Endothelial cell of umbilical vein (primary cell): ENCODE results near the gene CRISPLD2. TPM values are rescaled to one million over a fixed set of nuclear protein-coding genes. Genes with fewer than 3 reads are reported as not detected.

Experiments used
- BruUV-seq: library from RNA; stranded (reverse); fragments of 400-500 nt; replicated peaks from 2 replicates; lab custom pipeline; 2021; lab: Mats Ljungman, UMichigan
- CTCF ChIA-PET: fragments of 300-600, 350-600 bp; sonication (Branson Sonifier 250); formaldehyde crosslinking; loops from one replicate; lab custom pipeline; 2021; ENCODE audit warnings: antibody characterized with exemption, inconsistent platforms; lab: Charles Lee
- POLR2A ChIA-PET: fragments of 300-600, 350-600 bp; sonication (Branson Sonifier 250); formaldehyde crosslinking; loops from one replicate; lab custom pipeline; 2021; ENCODE audit warnings: antibody characterized with exemption, inconsistent platforms; lab: Charles Lee
- DNase-seq: peaks from one replicate; pipeline ENCODE4 v3.0.0-alpha.2; 2011; ENCODE audit warnings: low read depth, low spot score
- FAIRE-seq: peaks from 2 replicates; lab custom pipeline; 2011; peaks lifted over from hg19 to GRCh38; lab: Jason Lieb, UNC
- H2AFZ ChIP-seq: 2 replicates; pipeline ENCODE4 v1.6.0; 2012; ENCODE audit warnings: low read depth, low read length, control low read depth, inconsistent platforms
- H3K27ac ChIP-seq: 2 replicates; pipeline ENCODE4 v1.5.1; 2011; ENCODE audit warnings: low read depth, mild to moderate bottlenecking, control low read depth, low read length, moderate library complexity; ENCODE audit not compliant: insufficient read depth
- H3K27me3 ChIP-seq, 2 experiments: 2 replicates each; pipeline versions ENCODE4 v1.6.0 to v1.6.1; 2011; ENCODE audit warnings: low read length in 2 of 2, mixed read lengths in 1 of 2; ENCODE audit not compliant: control insufficient read depth in 2 of 2, insufficient read depth in 2 of 2
- H3K36me3 ChIP-seq, 2 experiments: 2 replicates in 1 of 2; 3 replicates in 1 of 2; pipeline ENCODE4 v1.5.1; 2011; ENCODE audit warnings: low read length in 2 of 2, mild to moderate bottlenecking in 1 of 2, moderate library complexity in 1 of 2; ENCODE audit not compliant: control insufficient read depth in 2 of 2, insufficient read depth in 2 of 2; ENCODE audit errors: extremely low read depth in 1 of 2
- H3K4me1 ChIP-seq: 3 replicates; pipeline ENCODE4 v1.5.1; 2011; ENCODE audit warnings: mild to moderate bottlenecking, low read length; ENCODE audit not compliant: control insufficient read depth, insufficient read depth; ENCODE audit errors: extremely low read depth
- H3K4me2 ChIP-seq: 2 replicates; pipeline ENCODE4 v1.6.1; 2011; ENCODE audit warnings: low read length, control low read depth, mixed read lengths; ENCODE audit not compliant: insufficient read depth
- H3K4me3 ChIP-seq, 3 experiments: fragments of 200-600 bp in 1 of 3; sonication (generic), shearing (Covaris generic) in 1 of 3; replicated peaks in 1 of 3; 2 replicates each; pipeline ENCODE4 v1.5.1; 2011 to 2016; ENCODE audit warnings: control low read depth in 3 of 3, low read length in 3 of 3, mild to moderate bottlenecking in 2 of 3, inconsistent platforms in 1 of 3, low read depth in 1 of 3, moderate library complexity in 1 of 3; ENCODE audit not compliant: insufficient read depth in 1 of 3
- H3K79me2 ChIP-seq: 2 replicates; pipeline ENCODE4 v1.6.0; 2012; ENCODE audit warnings: low read length, inconsistent platforms; ENCODE audit not compliant: control insufficient read depth, insufficient read depth
- H3K9ac ChIP-seq: replicated peaks from 2 replicates; pipeline ENCODE3; 2011; ENCODE audit warnings: low read length, control low read depth; ENCODE audit not compliant: insufficient read depth; ENCODE audit errors: extremely low read depth
- H3K9me1 ChIP-seq: replicated peaks from 3 replicates; pipeline ENCODE4 v1.6.0; 2011; ENCODE audit warnings: mild to moderate bottlenecking, low read length; ENCODE audit not compliant: control insufficient read depth, insufficient read depth; ENCODE audit errors: extremely low read depth
- H3K9me3 ChIP-seq: replicated peaks from 2 replicates; pipeline ENCODE4 v1.5.1; 2012; ENCODE audit warnings: low read length, inconsistent platforms; ENCODE audit not compliant: control insufficient read depth, insufficient read depth
- H4K20me1 ChIP-seq: replicated peaks from 2 replicates; pipeline ENCODE3; 2011; ENCODE audit warnings: mild to moderate bottlenecking, low read length; ENCODE audit not compliant: control insufficient read depth, insufficient read depth; ENCODE audit errors: extremely low read depth
- EZH2 ChIP-seq: IDR thresholded peaks from 2 replicates; pipeline ENCODE4 v1.6.1; 2012; ENCODE audit warnings: borderline replicate concordance, low read depth, mild to moderate bottlenecking, moderate library complexity, low read length, inconsistent platforms; ENCODE audit not compliant: severe bottlenecking
- FOS ChIP-seq: IDR thresholded peaks from 2 replicates; pipeline ENCODE4 v1.6.1; 2011; ENCODE audit warnings: mild to moderate bottlenecking, low read length, moderate library complexity, borderline replicate concordance; ENCODE audit not compliant: insufficient read depth
- GATA2 ChIP-seq: IDR thresholded peaks from 2 replicates; pipeline ENCODE4 v1.7.0; 2011; ENCODE audit warnings: low read depth, mild to moderate bottlenecking, moderate library complexity, mixed read lengths, low read length; ENCODE audit not compliant: insufficient read length, insufficient read depth
- JUN ChIP-seq: IDR thresholded peaks from 2 replicates; pipeline ENCODE4 v1.6.1; 2011; ENCODE audit warnings: borderline replicate concordance, low read depth; ENCODE audit not compliant: insufficient read length, insufficient read depth
- MYC ChIP-seq: IDR thresholded peaks from one replicate; pipeline ENCODE4 v1.6.1; 2011; ENCODE audit warnings: mild to moderate bottlenecking, low read depth, low read length
- POLR2A ChIP-seq: IDR thresholded peaks from 2 replicates; pipeline ENCODE4 v1.6.1; 2012; ENCODE audit warnings: low read depth, mild to moderate bottlenecking, control low read depth, low read length
- POLR2AphosphoS5 ChIP-seq: IDR thresholded peaks from 2 replicates; pipeline ENCODE4 v1.6.1; 2012; ENCODE audit warnings: low read depth, mild to moderate bottlenecking, control low read depth, low read length, moderate library complexity; ENCODE audit not compliant: insufficient read depth
- dilution Hi-C: fragments of 300-500 bp; cut with MboI; formaldehyde crosslinking; loops from one replicate; pipeline ENCODE4 v1.15.0; 2019; ENCODE audit warnings: low sequenced_read_pairs; ENCODE audit not compliant: extremely low pct_ligation_motif_present
- intact Hi-C: fragments of 100-400 bp; cut with micrococcal nuclease; formaldehyde crosslinking; loops from one replicate; pipeline ENCODE4 v1.10.0; 2022
- polyA plus RNA-seq, 4 experiments: library from polyadenylated mRNA; depleted of rRNA in 3 of 4; stranded (reverse) in 3 of 4; unstranded in 1 of 4; fragments of >200 nt; gene quantifications; 2 replicates each; pipeline versions ENCODE4 v1.2.1 to v1.2.3, GENCODE V29; 2011 to 2012; ENCODE audit warnings: missing spikeins in 1 of 4
- total RNA-seq: library from RNA; stranded (reverse); gene quantifications from 2 replicates; pipeline ENCODE4 v1.2.3, GENCODE V29; 2021
- TF ChIP-seq, protein P1 (sequence below): IDR thresholded peaks from 2 replicates; pipeline ENCODE4 v1.6.1; 2011; ENCODE audit not compliant: insufficient read depth, insufficient read length
- TF ChIP-seq, protein P2 (sequence below), 2 donors: IDR thresholded peaks; 1 replicate in 1 of 2; 2 replicates in 1 of 2; pipeline ENCODE4 v1.5.1; 2011; ENCODE audit warnings: low read length in 2 of 2, mild to moderate bottlenecking in 2 of 2, moderate library complexity in 2 of 2, control low read depth in 1 of 2, inconsistent platforms in 1 of 2, low read depth in 1 of 2; ENCODE audit not compliant: insufficient read depth in 1 of 2; ENCODE audit errors: extremely low read depth in 1 of 2

CRISPLD2 gene
- total and polyA plus RNA-seq, 2 donors (not counting 3 experiments of a cell fraction or from before 2014, with no cell fraction given): 0.14 to 0.73 TPM

DNA sequence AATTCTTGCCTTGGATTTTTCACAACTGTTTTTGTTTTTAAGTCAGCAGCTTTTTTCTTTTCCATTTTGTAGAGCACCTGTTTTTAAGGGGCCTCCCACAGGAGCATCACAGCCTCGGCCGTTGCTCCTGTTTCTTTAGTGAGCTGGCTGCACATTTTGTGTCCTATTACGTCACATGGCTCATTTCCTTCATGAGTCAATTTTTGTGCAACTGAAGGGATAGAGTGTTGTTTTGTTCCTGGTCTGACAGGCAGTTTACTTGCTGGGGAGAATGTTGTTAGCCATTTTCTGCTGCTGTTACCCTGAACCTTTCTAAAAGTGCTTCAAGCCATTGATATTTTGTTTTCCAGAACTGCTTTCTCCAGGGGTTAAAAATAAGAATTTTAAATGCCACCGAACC is 45.0 kb upstream of the CRISPLD2 start:
- H3K4me2 ChIP-seq: no peak overlapping the region
- intact Hi-C loops (no loop called here), dilution Hi-C loops (loop anchor here (25.0 kb wide), 1 partner anchor 187 kb away; no protein-coding TSS in a partner anchor)
- FAIRE-seq (peak; percentile 78), DNase-seq (peak; percentile 85)
- no peaks in the 10 kb centered on the region for H4K20me1 ChIP-seq
- H3K27me3 ChIP-seq: no peaks in the 10 kb centered on the region
- H3K4me3 ChIP-seq: no peak overlapping the region
- no peaks in the 10 kb centered on the region for H3K9me1 ChIP-seq
- H3K9me3 ChIP-seq: no peaks in the 10 kb centered on the region
- peak overlapping the region; percentile 48 for H3K27ac ChIP-seq
- peaks cover 26 to 32% of the 10 kb centered on the region in 2 experiments for H3K36me3 ChIP-seq
- H2AFZ ChIP-seq: no peak overlapping the region
- ChIA-PET CTCF (interaction anchor here (1.0 to 3.4 kb wide), 4 partner anchors 20 to 196 kb away, joined by 3 to 12 read pairs (median 6); no protein-coding TSS in a partner anchor), POLR2A (no interaction called here)
- H3K9ac ChIP-seq: peak overlapping the region; percentile 29
- BruUV-seq: no TSS peak
- TF ChIP-seq POLR2AphosphoS5 (no peak), MYC (no peak), EZH2 (no peak), FOS (peak; percentile 70), JUN (peak; percentile 68)
- TF ChIP-seq, protein P1, sequence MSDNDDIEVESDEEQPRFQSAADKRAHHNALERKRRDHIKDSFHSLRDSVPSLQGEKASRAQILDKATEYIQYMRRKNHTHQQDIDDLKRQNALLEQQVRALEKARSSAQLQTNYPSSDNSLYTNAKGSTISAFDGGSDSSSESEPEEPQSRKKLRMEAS: no peak
- peaks cover 2% of the 10 kb centered on the region for H3K79me2 ChIP-seq
- H3K4me1 ChIP-seq: peaks cover 9% of the 10 kb centered on the region

DNA sequence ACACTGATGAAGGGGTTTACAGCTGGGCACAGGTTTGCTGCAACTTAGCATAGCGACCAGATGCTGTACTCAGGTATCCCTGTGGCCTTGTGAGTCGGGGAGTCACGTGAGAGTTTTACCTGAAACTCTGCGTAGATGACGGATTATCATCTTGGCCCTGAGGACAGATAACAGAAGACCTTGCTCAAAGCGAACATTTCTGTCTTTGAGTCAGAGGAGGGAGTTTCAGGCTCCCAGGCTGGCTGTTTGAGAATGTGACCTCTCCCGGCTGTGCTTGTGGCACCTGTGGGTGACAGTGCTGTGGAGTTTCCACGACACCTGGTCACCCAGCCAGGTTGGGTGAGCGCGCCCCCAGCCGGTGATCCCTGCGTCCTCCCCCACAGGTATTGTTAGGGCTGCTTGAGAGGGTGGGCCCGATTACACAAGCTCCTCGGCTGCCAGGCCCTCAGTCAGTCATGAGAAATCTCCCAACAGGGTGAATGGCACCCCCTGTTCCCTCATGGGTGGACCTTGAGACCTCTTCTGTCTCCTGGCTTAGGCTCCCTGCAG is 44.4 kb upstream of the CRISPLD2 start:
- ChIA-PET POLR2A (no interaction called here), CTCF (interaction anchor here (1.0 to 3.4 kb wide), 4 partner anchors 21 to 196 kb away, joined by 3 to 12 read pairs (median 6); no protein-coding TSS in a partner anchor)
- no peak for DNase-seq
- intact Hi-C loops: no loop called here
- no peaks in the 10 kb centered on the region for H3K27me3 ChIP-seq
- H3K36me3 ChIP-seq: peaks cover 26 to 34% of the 10 kb centered on the region in 2 experiments
- H3K79me2 ChIP-seq: no peaks in the 10 kb centered on the region
- no peak for TF ChIP-seq POLR2AphosphoS5
- TF ChIP-seq FOS: no peak
- TF ChIP-seq, protein P1: no peak
- TF ChIP-seq MYC: no peak
- no peak for TF ChIP-seq EZH2
- TF ChIP-seq, protein P2, sequence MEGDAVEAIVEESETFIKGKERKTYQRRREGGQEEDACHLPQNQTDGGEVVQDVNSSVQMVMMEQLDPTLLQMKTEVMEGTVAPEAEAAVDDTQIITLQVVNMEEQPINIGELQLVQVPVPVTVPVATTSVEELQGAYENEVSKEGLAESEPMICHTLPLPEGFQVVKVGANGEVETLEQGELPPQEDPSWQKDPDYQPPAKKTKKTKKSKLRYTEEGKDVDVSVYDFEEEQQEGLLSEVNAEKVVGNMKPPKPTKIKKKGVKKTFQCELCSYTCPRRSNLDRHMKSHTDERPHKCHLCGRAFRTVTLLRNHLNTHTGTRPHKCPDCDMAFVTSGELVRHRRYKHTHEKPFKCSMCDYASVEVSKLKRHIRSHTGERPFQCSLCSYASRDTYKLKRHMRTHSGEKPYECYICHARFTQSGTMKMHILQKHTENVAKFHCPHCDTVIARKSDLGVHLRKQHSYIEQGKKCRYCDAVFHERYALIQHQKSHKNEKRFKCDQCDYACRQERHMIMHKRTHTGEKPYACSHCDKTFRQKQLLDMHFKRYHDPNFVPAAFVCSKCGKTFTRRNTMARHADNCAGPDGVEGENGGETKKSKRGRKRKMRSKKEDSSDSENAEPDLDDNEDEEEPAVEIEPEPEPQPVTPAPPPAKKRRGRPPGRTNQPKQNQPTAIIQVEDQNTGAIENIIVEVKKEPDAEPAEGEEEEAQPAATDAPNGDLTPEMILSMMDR (IDR thresholded peaks at IDR 0.05; ENCODE audit: extremely low read depth in 1 of 2, insufficient read depth in 1 of 2, low read depth in 1 of 2, low read length in 2 of 2): no peak
- no peak for TF ChIP-seq GATA2
- TF ChIP-seq POLR2A: no peak
- no peak for TF ChIP-seq JUN
- H4K20me1 ChIP-seq: no peaks in the 10 kb centered on the region
- no peaks in the 10 kb centered on the region for H3K9me1 ChIP-seq
- H3K4me1 ChIP-seq: peaks cover 9% of the 10 kb centered on the region
- no peak overlapping the region for H3K4me3 ChIP-seq
- H3K4me2 ChIP-seq: no peak overlapping the region
- no TSS peak for BruUV-seq
- no peak overlapping the region for H2AFZ ChIP-seq
- H3K9me3 ChIP-seq: no peaks in the 10 kb centered on the region
- H3K9ac ChIP-seq: peak overlapping the region; percentile 29
- dilution Hi-C loops: no loop called here
- H3K27ac ChIP-seq: peak overlapping the region; percentile 48
- no peak for FAIRE-seq
